IPS DF 4.7 (cell line): ENCODE results near the gene LEF1.
A peak's percentile ranks its signal among the peaks of the same experiment; 100 is the strongest.

Experiments
- DNase-seq: peaks from one replicate; pipeline ENCODE4 v3.0.0-alpha.2; 2013; ENCODE audit warnings: low spot score; ENCODE audit errors: extremely low read depth

Gene LEF1

GRCh38 chr4:108149588-108150380, 18.9 kb downstream of the LEF1 start:
- DNase-seq = no peak

- DNase-seq = no peak
Observed at GRCh38 chr4:108148316-108148715, 20.4 kb downstream of the LEF1 start.

- DNase-seq = no peak
Observed at GRCh38 chr4:108146819-108147218, 21.9 kb downstream of the LEF1 start.

GRCh38 chr4:108146336-108146735, 22.4 kb downstream of the LEF1 start:
- DNase-seq = no peak

- no peak for DNase-seq
Observed at GRCh38 chr4:108144451-108144850, 24.3 kb downstream of the LEF1 start.

- DNase-seq = no peak
Observed at GRCh38 chr4:108143515-108143914, 25.2 kb downstream of the LEF1 start.

GRCh38 chr4:108142870-108143269, 25.9 kb downstream of the LEF1 start:
- DNase-seq = no peak

- DNase-seq = no peak
Observed at GRCh38 chr4:108141213-108141950, 27.4 kb downstream of the LEF1 start.

GRCh38 chr4:108140328-108140727, 28.4 kb downstream of the LEF1 start:
- no peak for DNase-seq

- DNase-seq = no peak
Observed at GRCh38 chr4:108139089-108139488, 29.6 kb downstream of the LEF1 start.

GRCh38 chr4:108135549-108136209, 33.1 kb downstream of the LEF1 start:
- peak; percentile 60 for DNase-seq

- DNase-seq = no peak
Observed at GRCh38 chr4:108130955-108131354, 37.8 kb downstream of the LEF1 start.

GRCh38 chr4:108129196-108129595, 39.5 kb downstream of the LEF1 start:
- no peak for DNase-seq

- DNase-seq = no peak
Observed at GRCh38 chr4:108126806-108127205, 41.9 kb downstream of the LEF1 start.

- no peak for DNase-seq
Observed at GRCh38 chr4:108120789-108121188, 47.9 kb downstream of the LEF1 start.

- no peak for DNase-seq
Observed at GRCh38 chr4:108119199-108119800, 49.4 kb downstream of the LEF1 start.

- no peak for DNase-seq
Observed at GRCh38 chr4:108118505-108118904, 50.2 kb downstream of the LEF1 start.

- DNase-seq = peak; percentile 51
Observed at GRCh38 chr4:108117418-108118182, 51.1 kb downstream of the LEF1 start.

GRCh38 chr4:108116423-108117168, 52.1 kb downstream of the LEF1 start:
- DNase-seq = no peak

- DNase-seq = no peak
Observed at GRCh38 chr4:108115168-108115526, 53.6 kb downstream of the LEF1 start.
